CD4-positive, alpha-beta T cell treated with Interleukin-12 subunit alpha and Interleukin-12 subunit beta, for 1 hour (primary cell): Measurements from ENCODE around the gene OPRL1.
A peak's percentile ranks its signal among the peaks of the same experiment; 100 is the strongest.
"Not testable (repeated sequence)": the region's sequence is repeated elsewhere in the genome, so short reads cannot be mapped to it uniquely, and the experiment has no call there.

ENCODE experiments used
- DNase-seq: peaks from one replicate; pipeline ENCODE4 v3.0.0-alpha.2; 2020

The OPRL1 gene

GRCh38 chr20:64105846-64106434, 26.1 kb downstream of the OPRL1 start:
- no peak for DNase-seq

GRCh38 chr20:64106435-64106961, 26.6 kb downstream of the OPRL1 start:
- no peak for DNase-seq

- peak; percentile 20 for DNase-seq
Observed at GRCh38 chr20:64106981-64107735, 27.3 kb downstream of the OPRL1 start, which contains the start of gene NPBWR2. Gene NPBWR2, minus strand, starts transcription at chr20:64107565. Its CDS starts 734 bp downstream, at chr20:64106831.

DNA sequence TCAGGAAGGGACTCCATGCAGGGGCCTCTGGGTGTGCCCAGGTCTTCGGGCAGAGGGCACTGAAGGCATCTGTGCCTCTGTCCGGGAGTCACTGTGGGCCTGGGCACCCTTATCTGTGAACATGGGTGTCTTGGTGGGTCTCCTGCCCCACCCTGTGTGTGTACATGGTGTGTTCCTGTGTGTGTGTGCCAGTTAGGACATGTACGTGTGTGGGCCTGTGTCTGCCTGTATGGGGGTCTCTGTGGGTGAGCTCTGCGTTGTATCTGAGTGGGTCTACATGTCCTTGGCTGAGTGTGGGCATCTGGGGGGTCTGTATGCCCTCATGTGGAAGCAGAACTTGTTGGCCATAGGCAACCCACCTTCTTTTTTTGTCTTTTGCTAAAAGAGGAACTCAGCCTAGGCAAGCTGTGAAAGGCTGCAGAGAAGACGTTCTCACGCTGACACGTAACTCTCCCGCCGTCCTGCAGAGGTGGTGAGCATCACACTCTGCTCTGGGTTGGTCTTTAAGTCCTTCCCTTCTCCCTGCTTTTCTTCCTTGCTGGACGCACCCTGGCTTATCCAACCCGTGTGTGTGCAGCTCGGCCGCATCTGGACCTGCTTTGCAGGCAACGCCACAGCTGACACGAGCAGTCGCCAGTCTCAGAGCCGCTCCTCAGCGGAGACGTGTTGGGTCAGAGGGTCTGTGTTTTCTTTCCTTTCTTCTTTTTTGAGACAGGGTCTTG, 28.0 kb downstream of the OPRL1 start:
- DNase-seq, result no peak

GRCh38 chr20:64108731-64109681, 29.1 kb downstream of the OPRL1 start:
- no peak for DNase-seq

- no peak for DNase-seq
Observed at GRCh38 chr20:64109831-64110391, 30.0 kb downstream of the OPRL1 start.

- DNase-seq, result no peak
Observed at GRCh38 chr20:64110411-64111068, 30.7 kb downstream of the OPRL1 start.

DNA sequence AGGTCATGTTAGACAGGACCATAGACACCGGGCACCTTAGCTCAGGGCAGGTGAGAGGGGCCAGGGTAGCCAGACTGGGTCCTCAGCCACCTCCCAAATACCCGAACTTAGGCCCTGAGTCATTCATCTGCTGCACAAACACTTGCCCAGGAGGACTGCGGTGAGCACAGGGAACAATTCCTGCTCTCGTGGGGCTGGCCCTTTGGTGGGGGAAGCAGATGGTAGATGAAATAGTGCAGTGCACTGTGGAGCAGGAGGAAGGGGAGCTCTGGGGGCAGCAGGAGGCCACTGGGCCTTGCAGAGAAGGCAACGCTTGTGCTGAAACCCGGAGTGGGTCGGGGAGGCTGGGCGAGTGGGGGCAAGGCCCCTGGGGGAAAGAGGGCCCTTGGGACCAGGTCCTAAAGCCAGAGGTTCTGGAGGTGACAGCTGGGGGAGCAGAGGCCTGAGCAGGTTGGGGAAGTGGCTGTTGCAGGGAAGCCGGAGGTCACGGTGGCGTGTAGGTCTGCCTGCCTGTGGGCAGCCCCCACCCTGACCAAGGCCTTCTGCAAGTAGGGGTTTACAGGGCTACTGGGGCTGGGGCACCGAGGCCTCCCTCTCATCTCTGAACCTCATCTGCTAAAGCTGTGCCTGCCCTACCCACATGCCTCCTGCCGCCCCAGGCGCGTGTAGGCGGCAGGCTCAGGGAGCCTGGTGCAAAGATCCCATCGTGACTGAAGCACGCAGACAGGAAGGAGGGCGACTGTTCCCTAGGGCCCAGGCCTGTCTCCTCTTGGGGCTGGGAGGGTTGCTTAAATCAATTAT, 32.2 kb downstream of the OPRL1 start:
- no peak for DNase-seq

- DNase-seq, result no peak
Observed at GRCh38 chr20:64112691-64113443, 33.0 kb downstream of the OPRL1 start.

GRCh38 chr20:64113444-64113775, 33.5 kb downstream of the OPRL1 start:
- DNase-seq, result no peak

GRCh38 chr20:64113796-64114355, 34.0 kb downstream of the OPRL1 start:
- DNase-seq, result no peak

DNA sequence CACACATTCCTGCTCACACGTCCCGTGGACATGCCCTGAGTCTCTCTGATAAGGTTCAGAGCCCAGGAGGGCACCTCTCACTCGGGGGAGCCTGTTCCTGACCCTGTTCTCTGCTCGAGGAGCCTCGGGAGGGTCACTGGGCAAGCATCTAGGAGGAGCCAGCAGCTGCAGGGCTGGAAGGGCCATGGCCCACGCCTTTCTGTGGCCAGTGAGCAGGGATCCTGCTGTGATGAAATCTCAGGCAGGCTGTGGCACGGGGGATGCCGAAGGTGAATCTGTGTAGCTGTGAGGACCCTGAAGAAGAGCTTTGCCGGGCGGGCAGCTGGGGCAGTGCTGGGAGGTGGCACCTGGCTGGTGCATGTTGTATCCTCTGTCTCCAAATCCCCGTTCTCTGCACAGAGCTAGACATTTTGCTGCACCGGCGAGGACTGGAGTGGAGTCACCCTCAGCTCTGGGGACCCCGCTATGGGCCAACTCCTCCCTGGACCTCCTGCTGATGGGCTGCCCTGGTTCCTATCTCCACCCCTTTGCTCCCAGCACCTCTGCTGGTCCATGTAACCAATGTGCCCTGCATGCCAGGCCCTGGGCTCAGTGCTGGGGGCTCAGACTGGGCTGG, 34.6 kb downstream of the OPRL1 start:
- DNase-seq, result no peak

DNA sequence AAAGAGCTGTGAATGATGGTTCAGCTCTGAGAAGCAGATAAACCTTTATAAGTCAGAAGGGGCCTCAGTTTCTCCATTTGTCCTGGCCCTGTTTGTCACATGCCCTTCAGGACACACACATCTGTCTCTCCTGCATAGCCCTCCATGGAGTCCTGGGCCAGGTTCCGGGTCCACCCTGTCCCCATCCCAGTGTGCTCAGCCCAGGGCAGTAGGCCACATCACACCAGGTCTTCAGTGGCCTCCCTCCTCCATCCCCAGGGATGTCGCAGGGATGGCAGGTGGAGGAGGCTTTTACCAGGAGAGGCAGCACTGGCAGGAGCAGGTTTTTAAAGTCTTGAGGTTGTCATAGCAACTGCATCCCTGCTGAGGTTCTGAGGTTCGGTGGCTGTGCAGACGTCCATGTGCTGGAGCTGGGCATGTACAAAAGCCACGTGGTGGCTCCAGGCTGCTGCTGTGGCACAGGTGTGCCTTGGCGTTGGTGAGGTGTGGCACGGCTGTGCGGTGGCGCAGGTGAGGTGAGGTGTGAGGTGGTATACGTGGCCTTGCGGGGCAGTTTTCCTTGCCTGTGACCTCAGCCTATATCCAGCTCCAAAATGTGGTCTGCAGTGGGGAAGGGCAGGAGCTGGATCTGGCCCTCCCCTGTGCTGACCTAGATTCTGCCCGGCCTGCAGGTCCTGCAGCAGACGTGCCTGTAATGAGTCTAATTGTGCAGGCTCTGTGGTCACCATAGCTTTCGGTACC, 35.5 kb downstream of the OPRL1 start:
- no peak for DNase-seq

DNA sequence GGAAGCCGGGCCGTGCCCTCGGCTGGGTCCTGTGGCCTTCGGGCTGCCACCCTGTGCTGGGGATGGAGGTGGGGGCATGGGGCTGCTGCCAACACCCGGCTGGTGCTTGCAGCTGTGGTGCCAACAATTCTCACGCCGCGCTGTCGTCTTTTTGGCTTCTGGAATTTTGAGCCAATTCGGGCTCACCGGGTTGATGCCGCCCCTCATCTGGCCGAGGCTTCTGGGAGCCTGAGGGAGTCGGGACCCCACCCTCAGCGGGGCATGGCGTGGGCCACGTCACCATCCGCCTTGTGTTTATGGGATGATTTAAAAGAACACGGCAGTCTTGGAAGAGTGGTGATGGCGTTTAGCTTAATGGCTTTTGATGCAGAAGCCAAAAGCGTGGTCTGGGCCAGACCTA, 36.1 kb downstream of the OPRL1 start:
- DNase-seq, result no peak

DNA sequence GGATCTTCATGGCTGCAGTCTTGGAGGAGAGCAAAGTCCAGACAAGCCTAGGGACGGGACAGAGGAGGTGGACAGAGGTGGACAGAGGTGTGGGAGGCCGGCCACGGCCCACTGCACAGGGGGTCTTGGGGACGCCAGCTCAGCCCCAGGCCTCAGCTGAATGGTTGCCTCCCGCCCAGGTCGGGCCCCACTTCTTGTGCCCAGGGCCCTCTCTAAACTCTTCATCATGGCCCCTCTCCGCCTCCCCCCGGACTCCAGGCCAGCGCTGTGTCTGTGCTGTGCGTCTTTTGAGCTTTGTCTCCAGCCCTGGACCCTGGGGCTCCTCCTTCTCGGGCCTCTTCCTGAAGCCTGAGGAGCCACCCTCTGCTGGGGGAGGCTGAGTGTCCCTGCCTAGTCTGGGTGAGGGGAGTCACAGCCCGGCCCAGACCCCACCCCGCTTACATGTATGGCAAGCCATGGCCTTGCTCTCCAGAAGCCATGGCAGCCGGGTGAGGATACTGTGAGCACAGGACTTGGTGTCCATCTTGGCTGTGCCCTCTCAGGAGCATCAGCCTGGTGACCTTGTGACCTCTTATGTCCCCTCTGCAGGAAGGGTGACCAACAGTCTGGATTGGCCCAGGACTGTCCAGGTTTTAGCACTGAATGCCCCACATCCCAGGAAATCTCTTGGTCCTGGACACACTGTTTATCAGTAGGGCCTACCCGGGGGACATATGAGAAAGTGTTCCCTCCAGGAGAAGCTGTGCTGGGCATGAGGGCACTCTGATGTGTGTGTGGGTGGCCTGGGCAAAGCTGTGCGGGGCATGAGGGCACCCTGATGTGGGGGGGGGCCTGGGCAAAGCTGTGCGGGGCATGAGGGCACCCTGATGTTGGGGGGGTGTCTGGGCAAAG, 36.9 kb downstream of the OPRL1 start:
- DNase-seq, result no peak

DNA sequence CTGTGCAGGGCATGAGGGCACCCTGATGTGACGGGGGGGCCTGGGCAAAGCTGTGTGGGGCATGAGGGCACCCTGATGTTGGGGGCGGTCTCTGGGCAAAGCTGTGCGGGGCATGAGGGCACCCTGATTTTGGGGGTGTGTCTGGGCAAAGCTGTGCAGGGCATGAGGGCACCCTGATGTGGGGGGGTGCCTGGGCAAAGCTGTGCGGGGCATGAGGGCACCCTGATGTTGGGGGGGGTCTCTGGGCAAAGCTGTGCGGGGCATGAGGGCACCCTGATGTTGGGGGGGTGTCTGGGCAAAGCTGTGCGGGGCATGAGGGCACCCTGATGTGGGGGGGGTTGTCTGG, 37.5 kb downstream of the OPRL1 start:
- DNase-seq, result not testable (repeated sequence)

DNA sequence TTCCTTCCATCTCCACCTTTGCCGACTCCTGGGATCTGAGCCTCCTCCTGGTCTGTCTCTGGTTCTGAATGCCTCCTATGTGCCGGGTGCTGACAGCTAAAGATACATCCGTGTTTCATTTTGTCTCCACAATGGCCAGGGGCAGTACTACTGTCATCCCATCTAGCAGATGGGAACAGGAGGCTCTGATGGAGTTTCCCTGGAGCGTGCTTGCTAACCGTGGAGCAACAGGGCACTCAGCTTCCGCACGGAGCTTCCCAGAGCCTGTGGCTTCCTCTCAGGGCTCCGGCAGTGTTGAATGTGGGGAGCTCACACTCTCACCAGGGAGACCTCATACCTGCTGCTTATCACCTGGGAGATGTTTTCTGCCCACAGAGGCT, 39.4 kb downstream of the OPRL1 start:
- DNase-seq, result no peak
